ENCODE data around the gene MAOA.

- TF ChIP-seq RAD21 (IDR thresholded peaks at IDR 0.05; ENCODE audit: low read depth) (no peak), EP300 (IDR thresholded peaks at IDR 0.05; ENCODE audit: borderline replicate concordance) (no peak), CREB1 (IDR thresholded peaks at IDR 0.05; ENCODE audit: low read depth) (no peak), FOXM1 (IDR thresholded peaks at IDR 0.05; ENCODE audit: borderline replicate concordance, low read depth) (no peak), REST (IDR thresholded peaks at IDR 0.05; ENCODE audit: low read depth) (no peak)
Measured at GRCh38 chrX:43747476-43747875, 91.4 kb downstream of the MAOA start.
